GM21737 (cell line): ENCODE measurements around the gene ZNF107.
"Not testable (repeated sequence)": the region's sequence is repeated elsewhere in the genome, so short reads cannot be mapped to it uniquely, and the experiment has no call there.

Experiments
- ATAC-seq: cut with Tn5 transposase; IDR thresholded peaks from one replicate; pipeline ENCODE4 v1.9.1; 2021; ENCODE audit warnings: mild to moderate bottlenecking, moderate library complexity; ENCODE audit not compliant: unreplicated experiment

The ZNF107 gene

GRCh38 chr7:64642875-64643274, 23.1 kb upstream of the ZNF107 start:
- ATAC-seq, result no peak

DNA sequence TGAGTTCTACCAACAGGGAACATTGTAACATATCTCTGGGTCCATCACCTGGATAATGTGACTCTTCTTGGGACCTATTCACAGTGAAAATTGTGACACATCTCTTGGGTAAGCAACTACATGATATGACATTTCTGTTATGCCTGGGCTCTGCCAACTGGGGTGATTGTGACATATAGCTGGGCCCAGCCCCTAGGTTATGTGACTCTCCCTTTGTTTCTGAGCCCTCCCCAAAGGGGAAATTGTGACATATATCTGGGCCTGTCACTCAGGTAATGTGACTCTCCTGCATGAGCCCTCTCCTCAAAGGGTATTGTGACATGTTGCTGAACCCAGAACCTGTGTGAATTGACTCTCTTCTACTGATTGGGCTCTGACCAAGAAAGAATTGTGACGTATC, 22.4 kb upstream of the ZNF107 start:
- ATAC-seq, result no peak

DNA sequence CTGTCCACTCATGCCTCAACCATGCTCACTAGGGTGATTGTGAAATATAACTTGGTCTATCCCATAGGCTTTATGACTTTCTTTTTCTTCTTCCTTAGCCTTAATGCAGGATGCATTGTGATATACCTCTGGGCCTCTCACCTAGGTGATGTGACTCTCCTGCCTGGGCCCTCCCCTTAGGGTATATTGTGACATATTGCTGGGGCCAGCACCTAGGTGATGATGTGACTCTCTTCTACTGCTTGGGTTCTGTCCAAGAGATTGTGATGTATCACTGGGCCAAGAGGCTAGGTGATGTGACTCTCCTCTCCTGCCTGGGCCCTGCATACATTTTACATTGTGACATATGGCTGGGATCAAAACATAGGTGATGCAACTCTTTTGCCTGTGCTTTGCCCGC, 14.7 kb upstream of the ZNF107 start:
- ATAC-seq, result no peak

DNA sequence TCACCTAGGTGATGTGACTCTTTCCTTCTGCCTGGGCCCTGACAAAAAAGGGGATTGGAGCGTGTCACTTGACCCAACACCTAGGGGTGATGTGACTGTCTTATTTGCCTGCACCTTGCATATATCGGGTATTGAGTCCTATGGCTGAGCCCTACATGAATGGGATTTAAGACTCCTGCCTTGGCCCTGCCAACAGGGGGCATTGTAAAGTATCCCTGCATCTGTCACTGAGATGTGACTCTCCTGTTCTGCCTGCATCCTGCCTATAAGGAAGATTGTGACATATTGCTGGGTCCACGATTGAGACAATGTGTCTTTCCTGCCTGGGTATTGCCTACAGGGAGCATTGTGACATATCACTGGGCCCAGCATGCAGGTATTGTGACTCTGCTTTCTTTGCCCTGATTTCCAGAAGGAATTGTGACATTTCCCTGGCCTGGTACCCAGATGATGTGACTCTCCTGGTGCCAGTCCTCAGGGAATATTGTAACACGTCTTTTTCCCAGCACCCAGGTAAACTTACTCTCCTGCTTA, 14.2 kb upstream of the ZNF107 start:
- no peak for ATAC-seq

- no peak for ATAC-seq
Observed at GRCh38 chr7:64653721-64654401, 12.1 kb upstream of the ZNF107 start.

DNA sequence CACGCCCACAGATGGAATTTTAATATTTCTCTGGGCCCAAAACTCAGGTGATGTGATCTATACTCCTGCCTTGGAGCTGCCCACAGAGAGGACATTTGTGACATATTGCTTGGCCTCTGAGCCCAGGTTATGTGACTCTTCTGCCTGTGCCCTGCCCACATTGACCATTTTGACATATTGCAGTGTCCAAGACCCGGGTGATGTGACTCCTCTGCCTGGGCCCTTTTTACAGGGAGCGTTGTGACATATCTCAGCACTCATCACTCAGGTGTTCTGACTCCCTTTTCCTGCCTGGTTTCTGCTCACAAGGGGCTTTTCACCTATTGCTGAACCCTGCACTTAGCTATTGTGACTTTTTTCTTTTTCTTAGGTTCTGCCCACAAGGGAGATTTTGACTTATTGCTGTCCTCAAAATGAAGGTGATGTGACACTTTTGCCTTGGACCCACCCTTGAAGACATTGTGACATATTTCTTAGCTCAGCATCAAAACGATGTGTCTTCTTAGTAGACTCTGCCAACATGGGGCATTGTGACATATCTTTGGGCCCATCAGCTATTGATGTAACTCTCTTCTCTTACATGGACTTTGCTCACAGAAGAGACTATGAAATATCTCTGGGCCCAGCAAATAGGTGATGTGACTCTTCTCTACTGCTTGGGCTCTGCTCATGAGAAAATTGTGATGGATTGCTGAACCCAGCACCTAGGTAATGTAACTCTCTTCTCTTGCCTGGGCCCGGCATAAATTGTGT, 11.0 kb upstream of the ZNF107 start:
- no peak for ATAC-seq

DNA sequence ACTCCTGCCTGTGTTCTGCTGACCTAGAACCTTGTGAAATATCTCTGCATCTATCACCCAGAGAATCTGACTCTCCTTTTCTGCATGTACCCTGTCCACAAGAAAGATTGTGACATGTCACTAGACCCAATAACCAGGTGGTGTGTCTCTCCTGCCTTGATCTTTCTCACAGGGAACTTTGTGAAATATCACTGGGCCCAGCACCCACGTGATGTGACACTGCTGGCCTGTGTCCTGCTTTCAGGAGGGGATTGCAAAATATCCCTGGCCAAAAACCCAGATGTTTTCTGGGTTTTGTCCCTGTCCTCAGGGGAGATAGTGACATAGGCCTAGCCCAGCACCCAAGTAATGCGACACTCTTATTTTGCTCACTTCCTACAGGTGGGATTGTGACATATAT, 10.1 kb upstream of the ZNF107 start:
- ATAC-seq, result no peak

DNA sequence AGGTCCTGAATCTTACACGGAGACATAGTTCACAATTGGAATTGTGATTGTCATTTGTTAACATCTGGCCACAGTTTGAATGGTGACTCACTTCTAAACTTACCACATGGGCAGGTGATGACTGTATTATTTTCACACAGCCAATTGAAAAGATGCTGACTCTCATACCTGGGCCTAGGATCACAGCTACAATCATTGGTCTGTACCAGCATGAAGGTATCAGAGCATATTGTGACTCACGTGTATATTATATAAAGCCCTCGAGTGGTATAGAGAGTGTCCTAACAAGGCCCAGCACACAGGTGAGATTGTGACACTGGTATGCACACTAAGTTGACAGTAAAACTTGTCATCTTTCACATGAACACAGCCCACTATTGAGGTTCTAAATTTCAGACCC, 9.4 kb upstream of the ZNF107 start:
- ATAC-seq, result no peak

DNA sequence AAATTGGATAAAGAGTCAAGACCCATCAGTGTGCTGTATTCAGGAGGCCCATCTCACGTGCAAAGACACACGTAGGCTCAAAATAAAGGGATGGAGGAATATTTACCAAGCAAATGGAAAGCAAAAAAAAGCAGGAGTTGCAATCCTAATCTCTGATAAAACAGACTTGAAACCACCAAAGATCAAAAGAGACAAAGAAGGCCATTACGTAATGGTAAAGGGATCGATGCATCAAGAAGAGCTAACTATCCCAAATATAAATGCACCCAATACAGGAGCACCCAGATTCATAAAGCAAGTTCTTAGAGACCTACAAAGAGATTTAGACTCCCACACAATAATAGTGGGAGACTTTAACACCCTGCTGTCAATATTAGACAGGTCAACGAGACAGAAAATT, 3.8 kb upstream of the ZNF107 start:
- not testable (repeated sequence) for ATAC-seq

DNA sequence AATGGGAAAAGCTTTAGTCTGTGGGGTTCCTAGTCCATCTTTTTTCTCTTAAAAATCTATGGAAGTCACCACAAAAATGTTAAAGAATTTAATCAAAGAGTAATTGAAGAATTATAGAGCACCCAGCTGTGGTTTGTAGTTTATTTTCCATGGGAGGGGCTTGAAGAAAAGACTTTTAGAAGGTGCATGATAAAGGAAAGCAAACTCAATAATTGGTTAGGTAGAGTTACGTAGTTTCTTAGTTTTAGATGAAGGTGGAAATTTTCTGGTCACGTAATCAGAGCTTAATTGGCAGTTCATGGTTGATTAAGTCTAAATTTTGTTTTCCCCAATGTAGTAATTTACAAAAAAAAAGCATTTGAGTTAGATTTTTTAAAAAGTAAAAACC, 724 bp downstream of the ZNF107 start:
- no peak for ATAC-seq

DNA sequence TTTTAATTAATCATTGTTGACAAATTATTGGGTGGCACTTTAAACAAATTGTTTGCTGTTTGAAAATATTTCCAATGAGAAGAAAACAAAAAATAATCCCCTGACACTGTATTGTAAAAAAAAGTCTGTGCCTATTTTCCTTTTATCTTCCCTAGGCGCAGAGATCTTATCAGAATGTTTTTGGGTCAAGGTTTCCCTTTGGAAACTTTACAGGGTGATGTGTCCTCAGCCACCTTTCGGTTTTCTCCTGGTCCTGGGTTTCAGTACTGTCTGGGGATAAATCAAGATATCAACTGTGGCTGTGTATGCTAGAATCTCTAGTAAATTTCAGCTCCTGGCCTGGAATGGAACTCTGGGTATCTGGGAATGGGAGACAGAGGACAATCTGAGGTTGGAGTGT, 1.4 kb downstream of the ZNF107 start:
- ATAC-seq, result no peak

GRCh38 chr7:64672414-64672813, 6.5 kb downstream of the ZNF107 start:
- ATAC-seq, result no peak

DNA sequence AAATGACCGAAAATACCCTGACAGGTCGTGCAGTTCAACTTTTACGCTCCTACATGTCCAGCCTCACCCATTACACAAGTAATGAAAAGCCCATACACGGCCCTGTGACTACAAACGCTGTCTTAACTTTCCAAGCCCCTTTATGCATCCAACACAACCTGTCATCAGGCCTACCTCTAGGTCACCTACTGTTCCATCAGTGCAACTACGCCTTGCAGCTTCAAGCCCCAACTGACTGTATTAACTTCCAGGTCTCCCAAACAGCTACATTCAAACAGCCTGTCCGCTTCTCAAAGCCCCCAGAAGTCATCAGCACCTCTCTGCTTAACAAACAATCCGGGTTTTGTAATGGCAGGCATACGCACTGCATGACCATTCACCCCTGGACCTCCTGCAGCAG, 19.2 kb downstream of the ZNF107 start:
- no peak for ATAC-seq

- no peak for ATAC-seq
Observed at GRCh38 chr7:64685741-64686140, 19.8 kb downstream of the ZNF107 start.

GRCh38 chr7:64686493-64687184, 20.7 kb downstream of the ZNF107 start:
- ATAC-seq, result no peak

DNA sequence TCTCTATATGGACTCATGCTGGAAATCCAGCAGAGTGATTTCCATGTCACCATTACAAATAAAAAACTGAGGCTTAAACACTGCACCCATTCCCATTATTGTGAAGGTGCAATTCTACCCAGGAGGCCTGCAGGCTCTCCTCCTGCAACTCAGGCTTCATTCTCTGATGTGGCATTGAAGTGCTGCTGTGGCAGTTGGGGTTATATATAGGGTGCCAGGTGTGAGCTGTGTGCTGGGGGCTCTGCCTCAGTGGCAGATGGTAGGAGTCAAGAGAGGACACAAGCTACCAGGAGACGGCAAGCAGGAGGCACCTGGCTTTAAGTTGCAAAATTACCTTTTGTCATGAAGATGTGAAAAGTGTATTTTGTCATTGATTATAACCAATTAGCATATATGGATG, 21.3 kb downstream of the ZNF107 start:
- no peak for ATAC-seq

DNA sequence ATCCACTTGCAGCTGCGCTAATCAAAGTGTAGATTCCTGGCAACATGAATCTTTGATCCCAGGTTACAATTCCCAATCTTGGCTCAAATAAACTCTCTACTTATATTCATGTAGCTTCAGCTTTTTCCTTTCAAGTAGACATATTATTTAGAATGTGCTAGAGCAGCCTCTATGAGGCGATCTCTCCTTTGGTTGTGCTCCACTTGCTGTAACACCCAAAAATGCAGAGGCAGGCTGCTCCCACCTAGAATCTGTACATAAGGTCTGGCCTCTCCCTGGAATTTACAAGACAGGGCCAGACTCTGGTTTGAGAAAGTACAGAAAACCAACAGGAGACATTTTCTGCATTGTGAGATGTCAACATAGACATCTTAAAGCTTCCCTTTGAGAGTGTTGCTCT, 23.1 kb downstream of the ZNF107 start:
- ATAC-seq, result no peak

DNA sequence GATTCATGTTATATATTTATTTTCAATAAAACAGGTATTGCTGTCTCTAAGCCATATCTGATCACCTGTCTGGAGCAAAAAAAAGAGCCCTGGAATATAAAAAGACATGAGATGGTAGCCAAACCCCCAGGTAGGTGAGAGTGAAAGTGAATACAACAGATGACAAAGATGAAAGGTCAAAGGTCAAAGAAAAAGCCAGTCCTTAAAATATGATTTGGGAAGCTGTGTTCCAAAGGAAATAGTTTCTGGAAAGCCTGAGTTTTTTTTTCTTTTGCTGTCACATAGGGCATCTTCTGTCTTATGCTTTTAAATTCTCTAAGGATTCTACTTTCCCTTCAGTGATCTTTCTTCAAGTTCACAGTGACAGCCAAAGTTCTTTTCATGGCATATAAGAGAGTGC, 25.9 kb downstream of the ZNF107 start:
- no peak for ATAC-seq

- ATAC-seq, result not testable (repeated sequence)
Observed at GRCh38 chr7:64697863-64698262, 31.9 kb downstream of the ZNF107 start.

DNA sequence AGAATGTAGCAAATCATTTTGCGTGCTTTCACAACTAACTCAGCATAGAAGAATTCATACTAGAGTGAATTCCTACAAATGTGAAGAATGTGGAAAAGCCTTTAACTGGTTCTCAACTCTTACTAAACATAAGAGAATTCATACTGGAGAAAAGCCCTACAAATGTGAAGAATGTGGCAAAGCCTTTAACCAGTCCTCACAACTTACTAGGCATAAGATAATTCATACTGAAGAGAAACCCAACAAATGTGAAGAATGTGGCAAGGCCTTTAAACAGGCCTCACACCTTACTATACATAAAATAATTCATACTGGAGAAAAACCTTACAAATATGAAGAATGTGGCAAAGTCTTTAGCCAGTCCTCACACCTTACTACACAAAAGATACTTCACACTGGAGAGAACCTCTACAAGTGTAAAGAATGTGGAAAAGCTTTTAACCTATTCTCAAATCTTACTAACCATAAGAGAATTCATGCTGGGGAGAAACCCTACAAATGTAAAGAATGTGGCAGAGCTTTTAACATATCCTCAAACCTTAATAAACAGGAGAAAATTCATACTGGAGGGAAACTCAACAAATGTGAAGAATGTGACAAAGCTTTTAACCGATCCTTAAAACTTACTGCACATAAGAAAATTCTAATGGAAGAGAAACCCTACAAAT, 40.8 kb downstream of the ZNF107 start:
- ATAC-seq, result no peak

DNA sequence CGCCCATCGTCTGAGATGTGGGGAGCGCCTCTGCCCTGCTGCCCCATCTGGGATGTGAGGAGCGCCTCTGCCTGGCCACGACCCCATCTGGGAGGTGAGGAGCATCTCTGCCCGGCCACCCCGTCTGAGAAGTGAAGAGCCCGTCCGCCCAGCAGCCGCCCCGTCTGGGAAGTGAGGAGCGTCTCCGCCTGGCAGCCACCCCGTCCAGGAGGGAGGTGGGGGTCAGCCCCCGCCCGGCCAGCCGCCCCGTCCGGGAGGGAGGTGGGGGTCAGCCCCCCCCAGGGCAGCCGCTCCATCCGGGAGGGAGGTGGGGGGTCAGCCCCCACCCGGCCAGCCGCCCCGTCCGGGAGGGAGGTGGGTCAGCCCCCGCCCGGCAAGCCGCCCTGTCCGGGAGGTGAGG, 52.0 kb downstream of the ZNF107 start:
- not testable (repeated sequence) for ATAC-seq
